Muscle of leg (tissue), 11 donors: Measurements from ENCODE around the gene SERPINB6. TPM values are rescaled to one million over a fixed set of nuclear protein-coding genes. Genes with fewer than 3 reads are reported as not detected.

Experiments
- DNase-seq: peaks from one replicate; pipeline ENCODE4 v3.0.0; 2013
- H3K27ac ChIP-seq: one replicate; pipeline ENCODE4 v1.5.1; 2013; ENCODE audit warnings: mild to moderate bottlenecking, low read length, control low read depth
- H3K27me3 ChIP-seq: one replicate; pipeline ENCODE4 v1.6.1; 2013; ENCODE audit warnings: low read length; ENCODE audit not compliant: control insufficient read depth, insufficient read depth
- H3K36me3 ChIP-seq: one replicate; pipeline ENCODE4 v1.6.1; 2013; ENCODE audit warnings: low read length; ENCODE audit not compliant: control insufficient read depth, insufficient read depth
- H3K4me1 ChIP-seq: one replicate; pipeline ENCODE4 v1.6.1; 2013; ENCODE audit warnings: low read length; ENCODE audit not compliant: control insufficient read depth, insufficient read depth
- H3K4me3 ChIP-seq: one replicate; pipeline ENCODE4 v1.5.1; 2013; ENCODE audit warnings: low read length, control low read depth
- H3K9me3 ChIP-seq: replicated peaks from 2 replicates; pipeline ENCODE4 v1.6.1; 2013; ENCODE audit warnings: low read depth, low read length; ENCODE audit not compliant: control insufficient read depth
- WGBS: methylation state at CpG from one replicate; pipeline ENCODE4 v1.1.5; 2013; ENCODE audit warnings: missing lambda C conversion rate; ENCODE audit not compliant: insufficient coverage; 5-methylcytosine and 5-hydroxymethylcytosine counted together
- polyA plus RNA-seq, 8 donors: library from polyadenylated mRNA; unstranded; fragments of 120-200 nt; gene quantifications; one replicate each; pipeline versions ENCODE4 v1.2.1 to v1.2.3, GENCODE V29; 2013; ENCODE audit warnings: inconsistent platforms in 1 of 8, low replicate concordance in 1 of 8; ENCODE audit not compliant: insufficient read length in 8 of 8, insufficient read depth in 1 of 8
- total RNA-seq: library from RNA; stranded (reverse); fragments of 120-200 nt; gene quantifications from one replicate; pipeline ENCODE4 v1.2.4, GENCODE V29; 2013

The SERPINB6 gene
- total and polyA plus RNA-seq, 9 donors: 55.3 to 101 (median 87.6) TPM

DNA sequence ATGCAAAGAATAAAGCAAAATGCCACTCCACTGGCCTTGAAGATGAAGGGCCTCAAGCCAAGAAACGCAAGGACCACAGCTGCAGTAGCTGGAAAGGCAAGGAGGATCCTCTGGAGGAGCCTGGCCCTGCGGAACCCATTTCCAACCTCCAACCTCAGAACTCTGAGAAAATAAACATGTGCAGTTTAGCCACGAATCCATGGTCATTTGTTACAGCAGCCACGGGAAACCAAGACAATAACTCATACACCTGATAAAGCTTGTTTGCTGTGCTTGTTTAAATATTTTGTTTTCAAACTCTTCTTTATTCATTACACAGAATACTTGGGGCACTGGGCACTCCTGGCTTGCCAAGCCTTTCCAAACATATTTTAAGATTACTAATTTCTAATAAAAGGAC is 10.4 kb downstream of the SERPINB6 start:
- H3K4me1 ChIP-seq: peaks cover 17% of the 10 kb centered on the region
- 60% methylated on average over 1 of the region's 4 CpGs for WGBS

DNA sequence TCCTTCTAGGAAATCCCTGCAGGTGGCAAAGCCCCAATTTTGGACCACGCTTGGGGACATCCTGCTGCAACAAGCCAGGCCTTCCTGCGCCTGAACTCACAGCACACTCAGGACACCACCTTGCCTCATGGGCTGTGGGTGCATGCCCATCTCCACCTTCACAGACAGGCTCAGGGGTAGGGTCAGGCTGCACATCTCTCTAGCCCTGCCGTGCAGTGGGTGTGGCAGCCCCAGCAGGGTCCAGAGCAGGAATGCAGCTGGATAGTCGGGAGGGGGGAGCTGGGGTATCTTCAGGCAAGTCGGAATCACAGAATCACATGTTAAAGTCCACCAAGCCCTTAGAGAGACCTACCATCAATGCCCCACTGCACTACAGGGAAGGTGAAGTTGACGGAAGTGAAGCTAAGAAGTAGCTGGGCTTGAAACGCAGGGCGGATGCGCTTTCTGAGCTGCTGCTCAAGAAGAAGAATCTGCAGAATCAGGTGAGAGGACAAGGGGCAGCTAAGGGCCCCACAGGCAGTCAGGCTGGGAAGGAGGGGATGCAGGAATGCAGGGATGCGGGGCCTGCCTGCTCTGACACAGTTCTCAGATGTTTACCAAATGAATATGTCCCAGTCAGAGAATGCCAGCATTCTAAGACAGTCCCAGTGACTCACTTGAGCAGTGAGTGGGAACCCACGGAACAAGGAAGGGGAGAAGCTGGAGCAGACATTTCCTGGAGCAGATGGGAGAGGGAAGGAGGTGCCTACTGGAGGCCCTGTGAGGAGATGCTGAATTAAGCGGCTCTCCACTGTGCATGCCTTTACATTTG is 11.3 kb downstream of the SERPINB6 start:
- no peak overlapping the region for H3K4me3 ChIP-seq
- H3K27ac ChIP-seq: no peak overlapping the region
- 66% methylated on average over 8 of the region's 12 CpGs for WGBS
- H3K27me3 ChIP-seq: no peaks in the 10 kb centered on the region
- H3K4me1 ChIP-seq: peaks cover 17% of the 10 kb centered on the region
- H3K9me3 ChIP-seq: no peaks in the 10 kb centered on the region
- peaks cover 18% of the 10 kb centered on the region for H3K36me3 ChIP-seq
- no peak for DNase-seq

More for the DNA sequence above, 10.4 kb downstream of the SERPINB6 start:
- no peak overlapping the region for H3K27ac ChIP-seq
- H3K4me3 ChIP-seq: no peak overlapping the region
- no peaks in the 10 kb centered on the region for H3K27me3 ChIP-seq
- H3K9me3 ChIP-seq: no peaks in the 10 kb centered on the region
- H3K36me3 ChIP-seq: peaks cover 17% of the 10 kb centered on the region
- no peak for DNase-seq

DNA sequence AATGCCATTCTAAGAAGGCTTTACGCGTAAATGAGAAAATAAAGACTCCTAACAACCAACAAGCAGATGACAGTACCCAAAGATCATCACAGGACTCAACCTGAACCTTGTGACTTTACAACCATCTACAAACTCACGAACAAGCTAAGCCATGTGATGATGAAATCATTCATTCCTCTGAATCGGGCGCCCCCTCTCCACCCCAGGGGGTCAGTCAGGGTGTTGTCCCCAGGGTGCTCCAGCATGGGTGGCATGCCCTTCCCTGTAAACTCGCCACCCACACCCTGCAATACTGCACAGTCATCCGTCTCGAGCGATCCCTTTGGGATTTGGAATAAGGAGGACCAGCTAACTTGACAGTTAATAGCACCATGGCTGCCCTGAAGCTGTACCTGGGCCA is 12.6 kb downstream of the SERPINB6 start:
- Histone ChIP-seq H3K27ac (peak overlapping the region; percentile 7), H3K36me3 (peaks cover 21% of the 10 kb centered on the region), H3K4me3 (no peak overlapping the region), H3K27me3 (no peaks in the 10 kb centered on the region), H3K9me3 (no peaks in the 10 kb centered on the region), H3K4me1 (peaks cover 17% of the 10 kb centered on the region)
- DNase-seq: no peak
- WGBS: 90% methylated on average over 6 of the region's 9 CpGs

DNA sequence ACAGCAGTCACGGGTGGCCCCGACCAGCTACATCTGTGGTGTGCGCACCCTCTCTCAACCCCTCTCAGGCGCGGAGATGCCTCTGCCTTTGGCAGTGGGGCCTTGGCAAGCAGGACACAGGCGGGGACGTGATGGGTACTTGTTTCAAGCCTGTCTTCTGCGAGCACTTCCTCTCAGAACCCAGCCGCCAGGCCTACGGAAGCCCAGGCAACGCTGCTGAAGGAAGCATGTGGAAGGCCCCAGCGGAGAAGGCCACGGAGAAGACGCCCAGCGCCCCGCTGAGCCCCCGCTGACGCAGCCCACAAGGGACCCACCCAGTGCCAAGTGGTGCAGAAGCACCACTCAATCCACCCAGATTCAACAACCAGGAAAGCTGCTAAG is 13.0 kb downstream of the SERPINB6 start:
- H3K4me1 ChIP-seq: peaks cover 17% of the 10 kb centered on the region
- 74% methylated on average over 16 of the region's 18 CpGs for WGBS
- peak overlapping the region; percentile 7 for H3K27ac ChIP-seq
- H3K36me3 ChIP-seq: peaks cover 21% of the 10 kb centered on the region
- H3K9me3 ChIP-seq: no peaks in the 10 kb centered on the region
- H3K4me3 ChIP-seq: no peak overlapping the region
- no peaks in the 10 kb centered on the region for H3K27me3 ChIP-seq
- peak; percentile 46 for DNase-seq

DNA sequence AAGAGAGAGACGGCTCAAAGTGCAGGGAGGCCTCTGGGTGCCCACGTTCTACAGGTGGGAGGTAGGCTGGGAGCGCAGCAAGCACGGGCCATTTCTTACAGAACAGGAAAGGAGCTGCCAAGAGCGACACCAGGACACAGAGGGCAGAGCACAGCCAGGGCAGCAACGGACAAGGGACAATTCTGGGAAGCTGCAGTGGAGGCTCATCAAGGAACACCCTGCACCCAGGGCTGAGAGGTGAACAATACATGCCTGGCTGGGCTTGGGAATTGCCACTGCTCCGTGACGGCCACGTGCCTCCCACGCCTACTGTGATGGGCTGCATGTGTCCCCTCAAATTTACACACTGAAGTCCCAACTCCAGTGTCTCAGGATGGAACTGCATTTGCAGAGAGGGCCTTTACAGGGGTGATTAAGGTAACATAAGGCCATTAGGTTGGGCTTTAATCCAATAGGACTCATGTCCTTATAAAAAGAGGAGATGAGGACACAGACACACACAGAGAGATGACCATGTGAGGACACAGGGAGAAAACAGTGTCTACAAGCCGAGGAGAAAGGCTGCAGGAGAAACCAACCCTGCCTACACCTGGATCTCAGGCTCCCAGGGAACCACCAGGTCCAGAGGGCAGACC is 13.6 kb downstream of the SERPINB6 start:
- Histone ChIP-seq H3K4me1 (peaks cover 19% of the 10 kb centered on the region), H3K36me3 (peaks cover 21% of the 10 kb centered on the region), H3K27ac (no peak overlapping the region), H3K4me3 (no peak overlapping the region), H3K27me3 (no peaks in the 10 kb centered on the region), H3K9me3 (no peaks in the 10 kb centered on the region)
- 72% methylated on average over 10 of the region's 11 CpGs for WGBS
- DNase-seq: no peak

DNA sequence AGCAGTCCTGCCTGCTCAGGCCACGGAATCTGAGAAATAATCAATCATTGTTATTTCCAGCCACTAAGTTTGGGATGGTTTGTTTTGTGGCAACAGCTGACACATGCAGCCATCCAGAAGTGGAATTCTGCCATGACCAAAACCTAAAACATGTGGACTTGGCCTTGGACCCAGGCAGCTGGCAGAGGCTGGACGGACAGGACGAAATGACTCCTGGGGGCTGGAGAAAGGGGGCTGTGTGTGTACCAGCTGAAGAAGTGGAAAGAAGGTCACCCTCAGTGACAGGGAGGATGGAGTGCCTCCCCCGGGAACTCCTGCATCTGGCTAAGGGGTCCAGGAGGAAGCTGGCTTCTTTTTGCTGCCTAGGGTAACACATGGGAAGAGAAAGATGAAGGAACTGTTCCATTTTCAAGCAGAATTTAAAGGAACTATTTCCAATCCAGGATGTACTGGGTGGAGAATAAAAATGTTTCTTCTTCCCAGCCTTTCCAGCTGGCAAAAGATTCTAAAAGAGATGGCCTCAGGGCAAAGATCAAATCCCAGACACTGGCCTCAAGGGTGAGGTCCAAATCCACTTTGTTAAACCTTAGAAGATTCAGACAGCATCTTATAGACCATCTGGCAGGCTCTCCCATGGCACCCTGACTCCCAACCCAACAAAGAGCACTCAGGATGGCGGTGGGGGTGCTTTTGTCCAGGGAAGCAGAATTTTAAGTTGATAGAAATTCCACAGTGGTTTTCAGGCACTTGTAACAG is 14.3 kb downstream of the SERPINB6 start:
- Histone ChIP-seq H3K36me3 (peaks cover 21% of the 10 kb centered on the region), H3K27me3 (no peaks in the 10 kb centered on the region), H3K4me1 (peaks cover 24% of the 10 kb centered on the region), H3K27ac (peak overlapping the region; percentile 24), H3K9me3 (no peaks in the 10 kb centered on the region), H3K4me3 (no peak overlapping the region)
- peak; percentile 57 for DNase-seq
- WGBS: 49% methylated on average over 3 of the region's 5 CpGs

- Histone ChIP-seq H3K9me3 (no peaks in the 10 kb centered on the region), H3K4me1 (peaks cover 22% of the 10 kb centered on the region), H3K27ac (peak overlapping the region; percentile 40), H3K27me3 (no peaks in the 10 kb centered on the region), H3K36me3 (peaks cover 38% of the 10 kb centered on the region), H3K4me3 (no peak overlapping the region)
- 94% methylated on average over 9 of the region's 12 CpGs for WGBS
- DNase-seq: no peak
These were observed 18.3 kb downstream of the SERPINB6 start for GRCh38 chr6:2953098-2953497.

DNA sequence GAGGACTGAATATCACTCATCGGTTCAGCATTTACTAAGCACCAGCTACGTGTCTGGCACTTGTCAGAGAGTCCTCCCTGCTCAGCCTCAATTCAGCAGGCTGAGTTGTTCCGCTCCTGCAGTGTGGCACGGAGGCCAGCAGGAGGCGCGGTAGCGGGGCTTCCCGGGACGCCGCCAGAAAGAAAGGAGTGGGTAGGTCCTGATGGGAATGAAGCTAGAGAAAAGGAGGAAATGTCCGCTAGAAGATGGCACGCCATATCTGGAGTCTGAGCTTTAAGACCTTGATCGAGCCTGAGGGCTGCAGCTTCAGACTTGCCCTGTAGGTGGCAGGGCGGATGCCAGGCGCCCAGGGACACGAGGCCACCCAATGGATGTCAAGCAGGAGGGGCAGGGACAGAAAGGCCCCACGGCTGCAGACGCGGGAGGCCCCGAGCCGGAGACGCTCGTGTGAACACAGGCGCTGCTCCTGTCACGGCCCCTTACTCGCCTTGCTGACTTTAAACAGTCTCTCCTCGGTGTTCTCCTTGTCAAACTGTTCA is 18.7 kb downstream of the SERPINB6 start:
- peak; percentile 88 for DNase-seq
- peaks cover 42% of the 10 kb centered on the region for H3K36me3 ChIP-seq
- H3K4me3 ChIP-seq: no peak overlapping the region
- peak overlapping the region; percentile 40 for H3K27ac ChIP-seq
- no peaks in the 10 kb centered on the region for H3K9me3 ChIP-seq
- no peaks in the 10 kb centered on the region for H3K27me3 ChIP-seq
- peaks cover 17% of the 10 kb centered on the region for H3K4me1 ChIP-seq
- 5% methylated on average over 20 of the region's 27 CpGs for WGBS

GRCh38 chr6:2951728-2952127 is 19.6 kb downstream of the SERPINB6 start:
- Histone ChIP-seq H3K4me1 (peaks cover 8% of the 10 kb centered on the region), H3K27ac (no peak overlapping the region), H3K36me3 (peaks cover 43% of the 10 kb centered on the region), H3K27me3 (no peaks in the 10 kb centered on the region), H3K9me3 (no peaks in the 10 kb centered on the region), H3K4me3 (no peak overlapping the region)
- peak; percentile 67 for DNase-seq
- 51% methylated on average over 3 of the region's 8 CpGs for WGBS

- Histone ChIP-seq H3K4me1 (peaks cover 7% of the 10 kb centered on the region), H3K4me3 (no peak overlapping the region), H3K27ac (no peak overlapping the region), H3K9me3 (no peaks in the 10 kb centered on the region), H3K36me3 (peaks cover 38% of the 10 kb centered on the region), H3K27me3 (no peaks in the 10 kb centered on the region)
- DNase-seq: no peak
- 93% methylated on average over 8 of the region's 12 CpGs for WGBS
These were observed 20.7 kb downstream of the SERPINB6 start for GRCh38 chr6:2950713-2951112.
